WTC11 (cell line): ENCODE data around the gene KLHDC3. TPM values are rescaled to one million over a fixed set of nuclear protein-coding genes. Genes with fewer than 3 reads are reported as not detected.

Source experiments
- ATAC-seq: fragments of 200-7000 bp; cut with Tn5 transposase; 2 replicates; pipeline ENCODE4 v1.10.0; 2021; ENCODE audit warnings: mild to moderate bottlenecking, moderate library complexity
- CTCF ChIA-PET: fragments of 300-600 bp; sonication (Branson Sonifier 250); formaldehyde crosslinking; loops from one replicate; lab custom pipeline; 2021; ENCODE audit warnings: antibody characterized with exemption; lab: Charles Lee
- POLR2A ChIA-PET: fragments of 350-600 bp; sonication (Branson Sonifier 250); formaldehyde crosslinking; loops from one replicate; lab custom pipeline; 2021; ENCODE audit warnings: antibody characterized with exemption; lab: Charles Lee
- DNase-seq: peaks from one replicate; pipeline ENCODE4 v3.0.0; 2021; ENCODE audit warnings: low spot score
- H3K27ac Mint-ChIP-seq: 2 replicates; pipeline ENCODE4 v1.8.0; 2021; ENCODE audit warnings: mixed read lengths
- H3K27me3 Mint-ChIP-seq: 2 replicates; pipeline ENCODE4 v1.8.0; 2021; ENCODE audit warnings: low read depth, mild to moderate bottlenecking, moderate library complexity, mixed read lengths
- H3K36me3 Mint-ChIP-seq: 2 replicates; pipeline ENCODE4 v1.8.0; 2021; ENCODE audit warnings: mixed read lengths
- H3K4me1 Mint-ChIP-seq: 2 replicates; pipeline ENCODE4 v1.8.0; 2022; ENCODE audit warnings: mixed read lengths
- H3K4me3 Mint-ChIP-seq: 2 replicates; pipeline ENCODE4 v1.8.0; 2021; ENCODE audit warnings: mild to moderate bottlenecking, moderate library complexity, mixed read lengths
- H3K9me3 Mint-ChIP-seq: 2 replicates; pipeline ENCODE4 v1.8.0; 2021; ENCODE audit warnings: mixed read lengths
- AFF4 ChIP-seq: sonication (generic); formaldehyde crosslinking; IDR thresholded peaks from 2 replicates; pipeline ENCODE4 v1.8.1; 2023; ENCODE audit warnings: mild to moderate bottlenecking, missing genetic modification reagents, borderline replicate concordance
- AR ChIP-seq: fragments of 250-450 bp; sonication (Bioruptor Pico); IDR thresholded peaks from 2 replicates; pipeline ENCODE4 v1.9.0; 2021; ENCODE audit warnings: mild to moderate bottlenecking
- ATF6 ChIP-seq: sonication (generic); formaldehyde crosslinking; IDR thresholded peaks from 2 replicates; pipeline ENCODE4 v1.8.1; 2023; ENCODE audit warnings: mild to moderate bottlenecking, missing genetic modification reagents
- IRF2 ChIP-seq: sonication (generic); formaldehyde crosslinking; IDR thresholded peaks from 2 replicates; pipeline ENCODE4 v1.8.0; 2022; ENCODE audit warnings: low read depth, missing genetic modification reagents, borderline replicate concordance
- JAZF1 ChIP-seq: fragments of 250-450 bp; sonication (Bioruptor Pico); IDR thresholded peaks from 2 replicates; pipeline ENCODE4 v1.9.0; 2021; ENCODE audit warnings: moderate library complexity, mild to moderate bottlenecking, inconsistent platforms
- KAT7 ChIP-seq: sonication (generic); formaldehyde crosslinking; IDR thresholded peaks from 2 replicates; pipeline ENCODE4 v1.8.1; 2023; ENCODE audit warnings: missing genetic modification reagents, mild to moderate bottlenecking, borderline replicate concordance
- MYBL2 ChIP-seq: sonication (generic); formaldehyde crosslinking; IDR thresholded peaks from 2 replicates; pipeline ENCODE4 v1.8.1; 2023; ENCODE audit warnings: mild to moderate bottlenecking, moderate library complexity, missing genetic modification reagents
- OVOL2 ChIP-seq: fragments of 250-450 bp; sonication (Bioruptor Pico); IDR thresholded peaks from 2 replicates; pipeline ENCODE4 v1.9.0; 2021; ENCODE audit warnings: mild to moderate bottlenecking, borderline replicate concordance
- ZNF138 ChIP-seq: sonication (generic); formaldehyde crosslinking; conservative IDR thresholded peaks from 2 replicates; pipeline ENCODE4 v1.8.1; 2022; ENCODE audit warnings: mild to moderate bottlenecking, moderate library complexity, missing genetic modification reagents
- ZNF219 ChIP-seq: sonication (generic); formaldehyde crosslinking; IDR thresholded peaks from 2 replicates; pipeline ENCODE4 v1.8.0; 2023; ENCODE audit warnings: missing genetic modification reagents, mild to moderate bottlenecking, borderline replicate concordance
- ZNF281 ChIP-seq: sonication (generic); formaldehyde crosslinking; IDR thresholded peaks from 2 replicates; pipeline ENCODE4 v1.8.0; 2023; ENCODE audit warnings: mild to moderate bottlenecking, missing genetic modification reagents
- total RNA-seq: library from RNA; stranded (reverse); gene quantifications from 3 replicates; pipeline ENCODE4 v1.2.3, GENCODE V29; 2021
- TF ChIP-seq, protein P1 (sequence below): fragments of 200-600 bp; IDR thresholded peaks from 2 replicates; pipeline ENCODE4 v1.8.0; 2022; ENCODE audit warnings: antibody characterized with exemption

The KLHDC3 gene
- total RNA-seq, 1 experiment from 2014 or later: 172 TPM

GRCh38 chr6:43005844-43006243 is 8.2 kb upstream of the KLHDC3 start:
- no peak for ATAC-seq
- H3K4me3 Mint-ChIP-seq: no peak overlapping the region
- CTCF ChIA-PET: interaction anchor here (0.8 to 1.2 kb wide), 2 partner anchors 29 to 37 kb away, joined by 3 read pairs; no protein-coding TSS in a partner anchor
- peaks cover 4% of the 10 kb centered on the region; the same call in 1 of the 2 replicates for H3K4me1 Mint-ChIP-seq
- no peak for TF ChIP-seq ZNF219 (CRISPR knock-in tag)
- TF ChIP-seq MYBL2 (CRISPR knock-in tag): no peak
- TF ChIP-seq JAZF1: no peak
- TF ChIP-seq ZNF281 (CRISPR knock-in tag): no peak
- TF ChIP-seq KAT7 (CRISPR knock-in tag): no peak
- TF ChIP-seq IRF2 (CRISPR knock-in tag): no peak
- TF ChIP-seq OVOL2 (CRISPR knock-in tag): no peak
- no peak for TF ChIP-seq AR (CRISPR knock-in tag)
- TF ChIP-seq ZNF138 (CRISPR knock-in tag): no peak
- no peak for TF ChIP-seq ATF6 (CRISPR knock-in tag)
- TF ChIP-seq, protein P1, sequence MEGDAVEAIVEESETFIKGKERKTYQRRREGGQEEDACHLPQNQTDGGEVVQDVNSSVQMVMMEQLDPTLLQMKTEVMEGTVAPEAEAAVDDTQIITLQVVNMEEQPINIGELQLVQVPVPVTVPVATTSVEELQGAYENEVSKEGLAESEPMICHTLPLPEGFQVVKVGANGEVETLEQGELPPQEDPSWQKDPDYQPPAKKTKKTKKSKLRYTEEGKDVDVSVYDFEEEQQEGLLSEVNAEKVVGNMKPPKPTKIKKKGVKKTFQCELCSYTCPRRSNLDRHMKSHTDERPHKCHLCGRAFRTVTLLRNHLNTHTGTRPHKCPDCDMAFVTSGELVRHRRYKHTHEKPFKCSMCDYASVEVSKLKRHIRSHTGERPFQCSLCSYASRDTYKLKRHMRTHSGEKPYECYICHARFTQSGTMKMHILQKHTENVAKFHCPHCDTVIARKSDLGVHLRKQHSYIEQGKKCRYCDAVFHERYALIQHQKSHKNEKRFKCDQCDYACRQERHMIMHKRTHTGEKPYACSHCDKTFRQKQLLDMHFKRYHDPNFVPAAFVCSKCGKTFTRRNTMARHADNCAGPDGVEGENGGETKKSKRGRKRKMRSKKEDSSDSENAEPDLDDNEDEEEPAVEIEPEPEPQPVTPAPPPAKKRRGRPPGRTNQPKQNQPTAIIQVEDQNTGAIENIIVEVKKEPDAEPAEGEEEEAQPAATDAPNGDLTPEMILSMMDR: no peak
- TF ChIP-seq AFF4 (CRISPR knock-in tag): no peak
- TF ChIP-seq, all 79 proteins: peak for 0
- Mint-ChIP-seq H3K9me3 (no peaks in the 10 kb centered on the region), H3K36me3 (peaks cover 34% of the 10 kb centered on the region), H3K27me3 (no peaks in the 10 kb centered on the region), H3K27ac (no peak overlapping the region)
- POLR2A ChIA-PET: interaction anchor here (1.2 to 1.5 kb wide), 2 partner anchors 8 to 10 kb away, joined by 5 read pairs; partner anchors contain the start of genes KLHDC3 and MEA1
- DNase-seq: no peak
